Upper lobe of left lung (tissue), 4 donors: ENCODE results near the gene MAGI2.

Source experiments
- CTCF ChIP-seq, 6 experiments: fragments of 450-650 bp in 4 of 6; fragments of 200-600 bp in 2 of 6; sonication (generic) in 2 of 6; IDR thresholded peaks; one replicate each; pipeline ENCODE4 v1.5.1; 2016 to 2019; ENCODE audit warnings: antibody characterized with exemption in 6 of 6
- EP300 ChIP-seq, 4 donors: sonication (generic); formaldehyde crosslinking; IDR thresholded peaks; one replicate each; pipeline ENCODE4 v1.5.1; 2017; ENCODE audit warnings: antibody characterized with exemption in 4 of 4, control low read depth in 2 of 4
- POLR2A ChIP-seq, 4 donors: fragments of 450-650 bp; IDR thresholded peaks; one replicate each; pipeline ENCODE4 v1.5.1; 2016 to 2017; ENCODE audit warnings: antibody characterized with exemption in 4 of 4, mild to moderate bottlenecking in 2 of 4
- POLR2AphosphoS5 ChIP-seq, 2 donors: sonication (generic); formaldehyde crosslinking; IDR thresholded peaks; one replicate each; pipeline ENCODE4 v1.5.1; 2017; ENCODE audit warnings: antibody characterized with exemption in 2 of 2

- TF ChIP-seq CTCF (IDR thresholded peaks at IDR 0.05) = no peak
- no peak for TF ChIP-seq POLR2A (IDR thresholded peaks at IDR 0.05)
- TF ChIP-seq POLR2AphosphoS5 (IDR thresholded peaks at IDR 0.05) = no peak
- no peak for TF ChIP-seq EP300 (IDR thresholded peaks at IDR 0.05)
Measured at GRCh38 chr7:78333530-78334425, 1119.7 kb downstream of the MAGI2 start.
